ENCODE data around the gene NUP205. TPM values are rescaled to one million over a fixed set of nuclear protein-coding genes. Genes with fewer than 3 reads are reported as not detected.

Gene NUP205
- total and polyA plus RNA-seq, 2 of the 13 experiments (the other 11 are each of a cell fraction or from before 2014, with no cell fraction given): 46.2 to 87.2 TPM

DNA sequence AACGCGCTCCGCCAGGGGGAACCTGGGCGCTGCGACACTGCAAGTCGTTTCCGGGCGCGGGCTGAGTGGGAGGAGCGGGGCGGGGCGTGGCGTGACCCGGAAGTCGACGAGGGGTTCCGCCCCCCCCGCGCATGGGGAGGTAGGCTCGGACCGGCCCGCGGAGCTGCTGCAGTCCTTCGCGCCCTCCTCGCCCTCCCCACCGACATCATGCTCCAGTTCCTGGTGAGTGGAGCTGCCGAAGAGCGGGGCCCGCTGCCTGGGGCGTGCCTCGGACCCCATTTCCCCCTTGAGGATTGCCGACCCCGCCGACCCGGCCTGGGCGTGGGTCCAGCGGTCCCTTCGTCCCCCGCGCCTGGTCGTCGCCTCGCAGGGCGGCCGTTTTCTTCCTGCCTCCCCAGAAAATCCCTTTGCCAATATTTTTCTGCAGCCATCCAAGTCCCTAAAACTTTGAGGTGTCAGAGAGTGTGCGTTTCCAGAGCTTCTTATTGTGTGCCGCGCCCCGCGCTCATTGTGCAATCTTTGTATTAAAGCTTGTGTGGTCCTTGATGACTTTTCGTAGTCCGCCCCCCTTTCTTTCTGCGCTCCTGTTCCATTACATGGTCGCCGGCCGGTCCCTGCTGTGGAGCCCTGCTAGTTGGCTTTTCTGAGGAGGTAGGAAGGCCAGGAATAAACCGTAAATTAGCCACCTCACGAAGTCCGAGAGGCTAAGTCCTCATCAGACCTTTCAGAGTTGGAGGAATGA lies 104.8 kb downstream of the NUP205 start, which contains the start of gene STMP1 (continued):
- TF ChIP-seq, protein P1, sequence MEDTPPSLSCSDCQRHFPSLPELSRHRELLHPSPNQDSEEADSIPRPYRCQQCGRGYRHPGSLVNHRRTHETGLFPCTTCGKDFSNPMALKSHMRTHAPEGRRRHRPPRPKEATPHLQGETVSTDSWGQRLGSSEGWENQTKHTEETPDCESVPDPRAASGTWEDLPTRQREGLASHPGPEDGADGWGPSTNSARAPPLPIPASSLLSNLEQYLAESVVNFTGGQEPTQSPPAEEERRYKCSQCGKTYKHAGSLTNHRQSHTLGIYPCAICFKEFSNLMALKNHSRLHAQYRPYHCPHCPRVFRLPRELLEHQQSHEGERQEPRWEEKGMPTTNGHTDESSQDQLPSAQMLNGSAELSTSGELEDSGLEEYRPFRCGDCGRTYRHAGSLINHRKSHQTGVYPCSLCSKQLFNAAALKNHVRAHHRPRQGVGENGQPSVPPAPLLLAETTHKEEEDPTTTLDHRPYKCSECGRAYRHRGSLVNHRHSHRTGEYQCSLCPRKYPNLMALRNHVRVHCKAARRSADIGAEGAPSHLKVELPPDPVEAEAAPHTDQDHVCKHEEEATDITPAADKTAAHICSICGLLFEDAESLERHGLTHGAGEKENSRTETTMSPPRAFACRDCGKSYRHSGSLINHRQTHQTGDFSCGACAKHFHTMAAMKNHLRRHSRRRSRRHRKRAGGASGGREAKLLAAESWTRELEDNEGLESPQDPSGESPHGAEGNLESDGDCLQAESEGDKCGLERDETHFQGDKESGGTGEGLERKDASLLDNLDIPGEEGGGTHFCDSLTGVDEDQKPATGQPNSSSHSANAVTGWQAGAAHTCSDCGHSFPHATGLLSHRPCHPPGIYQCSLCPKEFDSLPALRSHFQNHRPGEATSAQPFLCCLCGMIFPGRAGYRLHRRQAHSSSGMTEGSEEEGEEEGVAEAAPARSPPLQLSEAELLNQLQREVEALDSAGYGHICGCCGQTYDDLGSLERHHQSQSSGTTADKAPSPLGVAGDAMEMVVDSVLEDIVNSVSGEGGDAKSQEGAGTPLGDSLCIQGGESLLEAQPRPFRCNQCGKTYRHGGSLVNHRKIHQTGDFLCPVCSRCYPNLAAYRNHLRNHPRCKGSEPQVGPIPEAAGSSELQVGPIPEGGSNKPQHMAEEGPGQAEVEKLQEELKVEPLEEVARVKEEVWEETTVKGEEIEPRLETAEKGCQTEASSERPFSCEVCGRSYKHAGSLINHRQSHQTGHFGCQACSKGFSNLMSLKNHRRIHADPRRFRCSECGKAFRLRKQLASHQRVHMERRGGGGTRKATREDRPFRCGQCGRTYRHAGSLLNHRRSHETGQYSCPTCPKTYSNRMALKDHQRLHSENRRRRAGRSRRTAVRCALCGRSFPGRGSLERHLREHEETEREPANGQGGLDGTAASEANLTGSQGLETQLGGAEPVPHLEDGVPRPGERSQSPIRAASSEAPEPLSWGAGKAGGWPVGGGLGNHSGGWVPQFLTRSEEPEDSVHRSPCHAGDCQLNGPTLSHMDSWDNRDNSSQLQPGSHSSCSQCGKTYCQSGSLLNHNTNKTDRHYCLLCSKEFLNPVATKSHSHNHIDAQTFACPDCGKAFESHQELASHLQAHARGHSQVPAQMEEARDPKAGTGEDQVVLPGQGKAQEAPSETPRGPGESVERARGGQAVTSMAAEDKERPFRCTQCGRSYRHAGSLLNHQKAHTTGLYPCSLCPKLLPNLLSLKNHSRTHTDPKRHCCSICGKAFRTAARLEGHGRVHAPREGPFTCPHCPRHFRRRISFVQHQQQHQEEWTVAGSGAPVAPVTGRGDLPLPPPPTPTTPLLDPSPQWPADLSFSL (CRISPR knock-in tag; IDR thresholded peaks at IDR 0.05): no peak; the same call in 1 of the 2 replicates
- peak; percentile 60 for TF ChIP-seq U2AF1 (optimal IDR thresholded peaks at IDR 0.05; ENCODE audit: low read depth, low read length)
- TF ChIP-seq, protein P2, sequence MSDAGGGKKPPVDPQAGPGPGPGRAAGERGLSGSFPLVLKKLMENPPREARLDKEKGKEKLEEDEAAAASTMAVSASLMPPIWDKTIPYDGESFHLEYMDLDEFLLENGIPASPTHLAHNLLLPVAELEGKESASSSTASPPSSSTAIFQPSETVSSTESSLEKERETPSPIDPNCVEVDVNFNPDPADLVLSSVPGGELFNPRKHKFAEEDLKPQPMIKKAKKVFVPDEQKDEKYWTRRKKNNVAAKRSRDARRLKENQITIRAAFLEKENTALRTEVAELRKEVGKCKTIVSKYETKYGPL (CRISPR knock-in tag; IDR thresholded peaks at IDR 0.05): no peak
- TF ChIP-seq DMAP1 (CRISPR knock-in tag; IDR thresholded peaks at IDR 0.05): peak; percentile 88
- TF ChIP-seq, protein P3, sequence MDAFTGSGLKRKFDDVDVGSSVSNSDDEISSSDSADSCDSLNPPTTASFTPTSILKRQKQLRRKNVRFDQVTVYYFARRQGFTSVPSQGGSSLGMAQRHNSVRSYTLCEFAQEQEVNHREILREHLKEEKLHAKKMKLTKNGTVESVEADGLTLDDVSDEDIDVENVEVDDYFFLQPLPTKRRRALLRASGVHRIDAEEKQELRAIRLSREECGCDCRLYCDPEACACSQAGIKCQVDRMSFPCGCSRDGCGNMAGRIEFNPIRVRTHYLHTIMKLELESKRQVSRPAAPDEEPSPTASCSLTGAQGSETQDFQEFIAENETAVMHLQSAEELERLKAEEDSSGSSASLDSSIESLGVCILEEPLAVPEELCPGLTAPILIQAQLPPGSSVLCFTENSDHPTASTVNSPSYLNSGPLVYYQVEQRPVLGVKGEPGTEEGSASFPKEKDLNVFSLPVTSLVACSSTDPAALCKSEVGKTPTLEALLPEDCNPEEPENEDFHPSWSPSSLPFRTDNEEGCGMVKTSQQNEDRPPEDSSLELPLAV (CRISPR knock-in tag; conservative IDR thresholded peaks at IDR 0.05; ENCODE audit: low read depth): no peak
- TF ChIP-seq ZNF672 (CRISPR knock-in tag; IDR thresholded peaks at IDR 0.05): no peak
- TF ChIP-seq, protein P4, sequence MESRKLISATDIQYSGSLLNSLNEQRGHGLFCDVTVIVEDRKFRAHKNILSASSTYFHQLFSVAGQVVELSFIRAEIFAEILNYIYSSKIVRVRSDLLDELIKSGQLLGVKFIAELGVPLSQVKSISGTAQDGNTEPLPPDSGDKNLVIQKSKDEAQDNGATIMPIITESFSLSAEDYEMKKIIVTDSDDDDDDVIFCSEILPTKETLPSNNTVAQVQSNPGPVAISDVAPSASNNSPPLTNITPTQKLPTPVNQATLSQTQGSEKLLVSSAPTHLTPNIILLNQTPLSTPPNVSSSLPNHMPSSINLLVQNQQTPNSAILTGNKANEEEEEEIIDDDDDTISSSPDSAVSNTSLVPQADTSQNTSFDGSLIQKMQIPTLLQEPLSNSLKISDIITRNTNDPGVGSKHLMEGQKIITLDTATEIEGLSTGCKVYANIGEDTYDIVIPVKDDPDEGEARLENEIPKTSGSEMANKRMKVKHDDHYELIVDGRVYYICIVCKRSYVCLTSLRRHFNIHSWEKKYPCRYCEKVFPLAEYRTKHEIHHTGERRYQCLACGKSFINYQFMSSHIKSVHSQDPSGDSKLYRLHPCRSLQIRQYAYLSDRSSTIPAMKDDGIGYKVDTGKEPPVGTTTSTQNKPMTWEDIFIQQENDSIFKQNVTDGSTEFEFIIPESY (CRISPR knock-in tag; IDR thresholded peaks at IDR 0.05): 0 out of 2 replicates have a peak, but pooled peaks have one; percentile 30
- peak; percentile 72 for TF ChIP-seq RAD21 (CRISPR knock-in tag; IDR thresholded peaks at IDR 0.05)
- TF ChIP-seq ZNF567 (CRISPR knock-in tag; IDR thresholded peaks at IDR 0.05; ENCODE audit: borderline replicate concordance): no peak
- TF ChIP-seq ZNF839 (CRISPR knock-in tag; IDR thresholded peaks at IDR 0.05; ENCODE audit: borderline replicate concordance): no peak
- 0 out of 2 replicates have a peak, but pooled peaks have one; percentile 67 for TF ChIP-seq ZFAT (CRISPR knock-in tag; conservative IDR thresholded peaks at IDR 0.05)
- TF ChIP-seq SMAD1 (CRISPR knock-in tag; IDR thresholded peaks at IDR 0.05; ENCODE audit: borderline replicate concordance, low read depth): no peak
- peak; percentile 96 for TF ChIP-seq PHF20 (CRISPR knock-in tag; IDR thresholded peaks at IDR 0.05)
- 0 out of 2 replicates have a peak, but pooled peaks have one; percentile 68 for TF ChIP-seq ZNF790 (CRISPR knock-in tag; IDR thresholded peaks at IDR 0.05; ENCODE audit: borderline replicate concordance)
- TF ChIP-seq TARDBP (CRISPR knock-in tag; IDR thresholded peaks at IDR 0.05): peak; percentile 85
- TF ChIP-seq HNRNPK (IDR thresholded peaks at IDR 0.05; ENCODE audit: low read depth, low read length, poor library complexity, severe bottlenecking): peak; percentile 89

All from HepG2 (cell line).